Measurements from ENCODE around the gene PARP11. TPM values are rescaled to one million over a fixed set of nuclear protein-coding genes. Genes with fewer than 3 reads are reported as not detected.
A peak's percentile ranks its signal among the peaks of the same experiment; 100 is the strongest.

Gene PARP11
- total RNA-seq, 1 donor from 2014 or later = 11.4 TPM

DNA sequence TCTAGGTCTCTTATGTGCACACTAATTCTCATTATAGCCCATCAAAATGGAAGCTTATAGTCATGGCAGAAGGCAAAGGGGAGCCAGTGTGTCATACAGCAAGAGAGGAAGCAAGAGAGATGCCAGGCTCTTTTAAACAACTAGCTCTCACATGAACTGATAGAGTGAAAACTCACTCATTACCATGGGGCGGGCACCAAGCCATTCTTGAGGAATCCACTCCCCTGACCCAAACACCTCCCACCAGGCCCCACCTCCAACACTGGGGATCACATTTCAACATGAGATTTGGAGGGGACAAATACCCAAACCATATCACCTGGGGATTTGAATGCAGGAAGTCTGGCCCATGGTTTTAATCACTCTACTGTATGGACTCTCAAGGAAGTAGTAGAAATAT, 83.4 kb downstream of the PARP11 start:
- DNase-seq (ENCODE audit: low spot score) = no peak
- H3K36me3 Mint-ChIP-seq (ENCODE audit: low read depth, unreplicated experiment) = no peaks in the 10 kb centered on the region
- TF ChIP-seq, protein P1, sequence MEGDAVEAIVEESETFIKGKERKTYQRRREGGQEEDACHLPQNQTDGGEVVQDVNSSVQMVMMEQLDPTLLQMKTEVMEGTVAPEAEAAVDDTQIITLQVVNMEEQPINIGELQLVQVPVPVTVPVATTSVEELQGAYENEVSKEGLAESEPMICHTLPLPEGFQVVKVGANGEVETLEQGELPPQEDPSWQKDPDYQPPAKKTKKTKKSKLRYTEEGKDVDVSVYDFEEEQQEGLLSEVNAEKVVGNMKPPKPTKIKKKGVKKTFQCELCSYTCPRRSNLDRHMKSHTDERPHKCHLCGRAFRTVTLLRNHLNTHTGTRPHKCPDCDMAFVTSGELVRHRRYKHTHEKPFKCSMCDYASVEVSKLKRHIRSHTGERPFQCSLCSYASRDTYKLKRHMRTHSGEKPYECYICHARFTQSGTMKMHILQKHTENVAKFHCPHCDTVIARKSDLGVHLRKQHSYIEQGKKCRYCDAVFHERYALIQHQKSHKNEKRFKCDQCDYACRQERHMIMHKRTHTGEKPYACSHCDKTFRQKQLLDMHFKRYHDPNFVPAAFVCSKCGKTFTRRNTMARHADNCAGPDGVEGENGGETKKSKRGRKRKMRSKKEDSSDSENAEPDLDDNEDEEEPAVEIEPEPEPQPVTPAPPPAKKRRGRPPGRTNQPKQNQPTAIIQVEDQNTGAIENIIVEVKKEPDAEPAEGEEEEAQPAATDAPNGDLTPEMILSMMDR (IDR thresholded peaks at IDR 0.05; ENCODE audit: unreplicated experiment) = no peak
- no peak overlapping the region for H3K27ac Mint-ChIP-seq (ENCODE audit: unreplicated experiment)
- no peak overlapping the region for H3K4me3 Mint-ChIP-seq (ENCODE audit: unreplicated experiment)
- no peaks in the 10 kb centered on the region for H3K27me3 Mint-ChIP-seq (ENCODE audit: unreplicated experiment)
- no peaks in the 10 kb centered on the region for H3K9me3 Mint-ChIP-seq (ENCODE audit: unreplicated experiment)
- H3K4me1 Mint-ChIP-seq (ENCODE audit: unreplicated experiment) = no peaks in the 10 kb centered on the region

DNA sequence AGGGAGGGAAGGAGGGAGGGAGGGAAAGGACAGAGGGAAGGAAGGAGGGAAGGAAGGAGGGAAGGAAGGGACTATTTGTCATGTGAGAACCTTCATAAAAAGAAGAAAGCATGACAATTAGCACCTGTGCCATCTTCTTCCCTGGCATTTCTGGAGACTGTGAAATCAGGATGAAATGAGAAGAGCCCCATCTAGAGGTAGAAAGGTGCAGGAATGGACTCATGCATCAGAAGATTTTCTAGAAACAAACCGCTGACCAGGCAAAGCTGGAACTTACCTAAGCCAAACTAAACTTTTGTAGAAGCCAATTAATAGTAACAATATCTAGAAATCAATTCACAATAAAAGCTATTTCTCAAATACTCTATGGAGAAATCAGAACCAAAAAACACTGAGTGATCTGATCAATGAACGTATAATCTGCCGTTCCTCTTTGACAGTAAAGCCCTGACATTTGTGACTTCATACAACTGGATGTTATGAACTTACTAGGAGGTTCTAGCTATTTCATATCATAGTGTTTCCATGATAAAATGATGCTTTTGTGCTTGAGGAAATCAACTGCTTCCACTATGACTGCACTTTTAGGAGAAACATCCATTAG, 95.9 kb downstream of the PARP11 start:
- Mint-ChIP-seq H3K27ac (ENCODE audit: unreplicated experiment) (no peak overlapping the region), H3K4me3 (ENCODE audit: unreplicated experiment) (no peak overlapping the region), H3K4me1 (ENCODE audit: unreplicated experiment) (no peaks in the 10 kb centered on the region), H3K9me3 (ENCODE audit: unreplicated experiment) (no peaks in the 10 kb centered on the region), H3K36me3 (ENCODE audit: low read depth, unreplicated experiment) (no peaks in the 10 kb centered on the region), H3K27me3 (ENCODE audit: unreplicated experiment) (no peaks in the 10 kb centered on the region)
- TF ChIP-seq, protein P1 (IDR thresholded peaks at IDR 0.05; ENCODE audit: unreplicated experiment) = peak; percentile 60
- DNase-seq (ENCODE audit: low spot score) = peak; percentile 34

DNA sequence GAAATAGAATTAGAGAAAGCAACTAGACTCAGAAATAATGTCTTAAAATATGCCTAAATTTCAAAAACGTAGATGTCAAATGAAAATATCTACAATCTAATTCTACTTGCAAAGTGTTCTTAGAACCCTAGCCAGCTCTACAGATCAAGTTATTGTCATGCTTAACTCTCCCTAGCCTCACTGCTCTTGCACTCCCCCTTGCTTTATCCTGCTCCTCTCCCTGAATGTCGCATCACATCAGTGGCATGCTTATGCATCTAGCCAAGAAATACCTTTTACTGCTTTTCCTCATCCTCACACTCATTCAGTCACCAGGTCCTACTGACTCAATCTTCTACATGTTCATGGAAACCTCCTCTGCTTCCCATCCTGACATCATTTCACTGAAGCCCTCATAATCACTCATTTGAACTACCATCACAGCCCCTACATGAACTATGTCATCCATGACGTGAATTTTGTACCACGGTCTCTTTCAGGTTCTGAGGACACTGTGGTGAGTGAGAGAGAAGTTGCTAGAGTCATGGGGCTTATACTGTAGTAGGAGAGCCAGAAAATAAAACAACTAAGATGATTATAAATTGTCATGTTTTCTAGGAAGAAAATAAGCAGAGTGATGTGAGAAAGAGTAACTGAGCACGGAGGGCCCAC, 97.7 kb downstream of the PARP11 start:
- TF ChIP-seq, protein P1 (IDR thresholded peaks at IDR 0.05; ENCODE audit: unreplicated experiment) = no peak
- no peaks in the 10 kb centered on the region for H3K9me3 Mint-ChIP-seq (ENCODE audit: unreplicated experiment)
- no peak overlapping the region for H3K27ac Mint-ChIP-seq (ENCODE audit: unreplicated experiment)
- H3K4me1 Mint-ChIP-seq (ENCODE audit: unreplicated experiment) = no peaks in the 10 kb centered on the region
- H3K4me3 Mint-ChIP-seq (ENCODE audit: unreplicated experiment) = no peak overlapping the region
- no peaks in the 10 kb centered on the region for H3K36me3 Mint-ChIP-seq (ENCODE audit: low read depth, unreplicated experiment)
- H3K27me3 Mint-ChIP-seq (ENCODE audit: unreplicated experiment) = no peaks in the 10 kb centered on the region
- no peak for DNase-seq (ENCODE audit: low spot score)

DNA sequence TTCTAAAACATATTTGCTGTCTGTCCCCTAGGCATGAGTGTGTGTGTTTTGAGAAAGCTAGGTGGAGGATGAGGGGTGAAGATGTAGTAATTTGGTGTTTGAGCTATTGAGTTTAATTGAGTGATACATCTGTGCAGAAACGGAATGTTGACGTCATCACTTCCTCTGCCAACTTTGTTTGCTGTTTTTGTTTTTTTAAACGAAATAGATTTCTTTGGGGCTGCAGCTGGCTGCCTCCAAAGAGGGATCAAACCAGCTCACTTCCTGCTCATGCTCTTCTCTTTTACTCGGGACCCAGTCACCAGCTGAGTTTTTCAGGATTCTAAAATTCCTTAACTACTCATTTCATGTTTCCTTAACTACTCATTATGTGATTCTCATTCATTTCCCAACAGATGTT, 100.8 kb downstream of the PARP11 start:
- Mint-ChIP-seq H3K4me1 (ENCODE audit: unreplicated experiment) (no peaks in the 10 kb centered on the region), H3K9me3 (ENCODE audit: unreplicated experiment) (no peaks in the 10 kb centered on the region), H3K27ac (ENCODE audit: unreplicated experiment) (no peak overlapping the region), H3K4me3 (ENCODE audit: unreplicated experiment) (no peak overlapping the region), H3K27me3 (ENCODE audit: unreplicated experiment) (no peaks in the 10 kb centered on the region), H3K36me3 (ENCODE audit: low read depth, unreplicated experiment) (no peaks in the 10 kb centered on the region)
- DNase-seq (ENCODE audit: low spot score) = no peak
- TF ChIP-seq, protein P1 (IDR thresholded peaks at IDR 0.05; ENCODE audit: unreplicated experiment) = no peak

DNA sequence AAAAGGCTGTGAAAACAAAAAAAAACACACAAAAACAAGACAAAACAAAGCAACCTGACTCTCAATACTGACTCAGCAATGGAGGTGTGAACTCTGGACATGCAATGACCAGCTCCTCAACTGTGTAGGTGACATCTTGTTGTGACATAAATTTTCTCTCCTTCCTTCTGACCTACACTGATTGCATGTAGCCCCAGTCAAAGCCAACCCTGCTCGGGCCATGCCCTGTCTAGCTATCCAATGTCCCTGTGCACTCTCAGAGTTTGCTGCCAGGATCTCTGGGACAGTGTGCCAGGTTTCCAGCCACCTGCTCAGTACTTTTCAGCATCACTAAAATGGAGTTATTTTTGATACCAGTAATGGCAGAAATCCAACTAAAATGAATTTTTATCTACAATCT, 101.3 kb downstream of the PARP11 start:
- Mint-ChIP-seq H3K4me3 (ENCODE audit: unreplicated experiment) (no peak overlapping the region), H3K36me3 (ENCODE audit: low read depth, unreplicated experiment) (no peaks in the 10 kb centered on the region), H3K27ac (ENCODE audit: unreplicated experiment) (no peak overlapping the region), H3K4me1 (ENCODE audit: unreplicated experiment) (no peaks in the 10 kb centered on the region), H3K9me3 (ENCODE audit: unreplicated experiment) (no peaks in the 10 kb centered on the region), H3K27me3 (ENCODE audit: unreplicated experiment) (no peaks in the 10 kb centered on the region)
- TF ChIP-seq, protein P1 (IDR thresholded peaks at IDR 0.05; ENCODE audit: unreplicated experiment) = no peak
- DNase-seq (ENCODE audit: low spot score) = no peak

Data from endothelial cell (in vitro differentiated cells).